IgD-negative memory B cell (primary cell): Measurements from ENCODE around the gene ALG14. TPM values are rescaled to one million over a fixed set of nuclear protein-coding genes. Genes with fewer than 3 reads are reported as not detected.

ENCODE experiments used
- H3K27ac Mint-ChIP-seq, 3 donors: one replicate each; pipeline ENCODE4 v1.8.0; 2020 to 2022; ENCODE audit warnings: mild to moderate bottlenecking in 3 of 3, mixed read lengths in 3 of 3, moderate library complexity in 1 of 3
- H3K27me3 Mint-ChIP-seq: one replicate; pipeline ENCODE4 v1.8.0; 2021; ENCODE audit warnings: mixed read lengths
- H3K36me3 Mint-ChIP-seq: one replicate; pipeline ENCODE4 v1.8.0; 2020; ENCODE audit warnings: mild to moderate bottlenecking, mixed read lengths
- H3K4me1 Mint-ChIP-seq, 3 donors: one replicate each; pipeline ENCODE4 v1.8.0; 2020 to 2022; ENCODE audit warnings: mixed read lengths in 3 of 3, mild to moderate bottlenecking in 1 of 3
- H3K4me3 Mint-ChIP-seq, 4 donors: one replicate each; pipeline ENCODE4 v1.8.0; 2020 to 2022; ENCODE audit warnings: mild to moderate bottlenecking in 4 of 4, mixed read lengths in 4 of 4, moderate library complexity in 3 of 4
- H3K9me3 Mint-ChIP-seq, 3 donors: one replicate each; pipeline ENCODE4 v1.8.0; 2020 to 2021; ENCODE audit warnings: mixed read lengths in 3 of 3, mild to moderate bottlenecking in 1 of 3
- polyA plus RNA-seq: library from polyadenylated mRNA; unstranded; fragments of 300-500 nt; fragmentation: Illumina TruSeq; gene quantifications from one replicate; pipeline ENCODE4 v1.2.3, GENCODE V29; 2021

The ALG14 gene
- polyA plus RNA-seq, 1 donor from 2014 or later = 3.5 TPM

GRCh38 chr1:94980582-94981574, 91.9 kb downstream of the ALG14 start:
- Mint-ChIP-seq H3K27me3 (no peaks in the 10 kb centered on the region), H3K9me3 (no peaks in the 10 kb centered on the region), H3K4me3 (peak overlapping the region in 1 of 4 donors; percentile 17), H3K27ac (peak overlapping the region in 2 of 3 donors; percentile 6 to 16), H3K36me3 (peaks cover 1% of the 10 kb centered on the region), H3K4me1 (peaks cover 11 to 22% (median 22%) of the 10 kb centered on the region in 3 donors)

DNA sequence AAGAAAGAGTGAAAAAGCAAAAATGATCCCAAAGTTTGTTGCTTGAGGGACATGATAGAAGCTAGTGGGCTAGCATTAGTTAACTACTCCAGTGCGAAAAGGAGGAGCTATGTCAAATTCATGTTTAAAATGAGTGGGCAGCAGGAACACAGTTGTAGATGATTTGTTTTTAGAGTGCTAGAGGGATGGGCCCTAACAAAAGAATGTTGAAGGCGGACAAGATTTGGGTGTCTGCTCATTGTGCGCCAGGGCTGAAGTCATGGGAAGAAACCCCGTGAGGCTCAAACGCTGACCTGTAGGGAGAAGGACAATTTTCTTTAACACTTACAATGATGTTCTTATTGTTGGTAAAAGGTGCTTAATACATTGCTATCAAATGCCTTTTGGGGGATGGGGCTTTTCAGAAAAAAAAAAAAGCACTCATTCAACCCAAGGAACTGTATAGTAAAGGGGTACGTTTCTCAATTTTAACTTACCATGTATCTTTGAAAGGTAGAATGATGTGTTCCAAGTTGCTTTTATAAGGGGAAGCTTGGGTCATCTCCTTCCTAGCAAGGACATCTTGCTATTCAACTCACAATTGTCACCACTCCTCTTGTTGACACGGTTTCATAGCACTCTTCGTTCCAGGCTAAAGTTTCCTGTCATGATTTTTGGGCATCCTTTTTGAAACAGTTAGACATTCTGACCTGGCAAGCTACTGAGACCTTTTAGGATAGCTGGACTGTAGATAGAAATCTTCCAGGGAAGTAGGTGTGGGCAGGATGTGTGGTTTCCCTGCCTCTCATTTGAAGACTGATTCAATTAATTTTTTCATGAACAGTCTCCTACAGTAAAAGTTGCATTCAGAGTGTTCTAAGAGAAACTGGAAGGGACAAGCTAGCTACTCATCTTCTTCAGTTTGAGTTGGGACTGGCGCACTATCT, 92.8 kb downstream of the ALG14 start:
- H3K36me3 Mint-ChIP-seq = peaks cover 1% of the 10 kb centered on the region
- no peaks in the 10 kb centered on the region for H3K9me3 Mint-ChIP-seq

DNA sequence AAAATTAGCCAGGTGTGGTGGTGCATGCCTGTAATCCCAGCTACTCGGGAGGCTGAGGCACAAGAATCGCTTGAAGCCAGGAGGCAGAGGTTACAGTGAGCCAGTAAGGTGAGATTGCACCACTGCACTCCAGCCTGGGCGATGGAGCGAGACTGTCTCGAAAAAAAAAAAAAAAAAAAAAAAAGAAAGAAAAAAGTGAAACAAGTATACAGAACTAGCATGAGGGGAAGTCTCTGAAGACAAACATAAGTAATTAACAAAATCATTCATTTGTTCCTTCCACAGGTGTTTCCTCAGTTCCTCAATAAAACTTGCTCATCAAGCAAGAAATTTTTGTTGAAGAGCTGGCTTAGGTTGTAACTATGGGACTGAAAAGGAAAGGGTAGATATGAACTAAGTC, 93.6 kb downstream of the ALG14 start:
- Mint-ChIP-seq H3K4me1 (peaks cover 11 to 22% (median 22%) of the 10 kb centered on the region in 3 donors), H3K27me3 (no peaks in the 10 kb centered on the region), H3K9me3 (no peaks in the 10 kb centered on the region), H3K36me3 (peaks cover 3% of the 10 kb centered on the region), H3K4me3 (peak overlapping the region in 1 of 4 donors; percentile 43), H3K27ac (peak overlapping the region in 1 of 3 donors; percentile 6)

More for the DNA sequence above, 92.8 kb downstream of the ALG14 start:
- no peaks in the 10 kb centered on the region for H3K27me3 Mint-ChIP-seq
- H3K4me3 Mint-ChIP-seq = peak overlapping the region in 1 of 4 donors; percentile 43
- peak overlapping the region in 1 of 3 donors; percentile 6 for H3K27ac Mint-ChIP-seq
- peaks cover 11 to 22% (median 22%) of the 10 kb centered on the region in 3 donors for H3K4me1 Mint-ChIP-seq

DNA sequence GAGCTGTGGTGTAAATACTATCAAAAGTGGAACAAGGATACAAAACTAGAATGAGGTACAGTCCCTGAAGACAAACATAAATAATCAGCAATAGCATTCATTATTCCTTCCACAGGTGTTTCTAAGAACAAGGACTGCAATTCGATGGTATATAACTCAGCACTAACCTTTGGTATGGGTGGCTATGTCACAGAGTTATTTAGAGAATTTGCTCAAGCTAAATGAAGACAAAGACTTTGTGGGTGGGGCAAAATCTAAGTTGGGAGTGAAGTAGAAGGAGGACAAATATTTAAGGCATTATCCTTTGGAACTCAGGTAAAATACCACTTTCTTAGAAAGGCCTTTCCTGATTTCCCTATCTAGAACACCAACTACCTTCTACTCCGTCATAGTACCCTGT, 94.3 kb downstream of the ALG14 start:
- Mint-ChIP-seq H3K27me3 (no peaks in the 10 kb centered on the region), H3K27ac (no peak overlapping the region), H3K4me1 (peaks cover 11 to 21% (median 21%) of the 10 kb centered on the region in 3 donors), H3K36me3 (peaks cover 3% of the 10 kb centered on the region), H3K4me3 (no peak overlapping the region), H3K9me3 (no peaks in the 10 kb centered on the region)

GRCh38 chr1:94976971-94977548, 95.7 kb downstream of the ALG14 start:
- H3K4me3 Mint-ChIP-seq = no peak overlapping the region
- no peaks in the 10 kb centered on the region for H3K9me3 Mint-ChIP-seq
- H3K27me3 Mint-ChIP-seq = no peaks in the 10 kb centered on the region
- H3K27ac Mint-ChIP-seq = no peak overlapping the region
- H3K36me3 Mint-ChIP-seq = peaks cover 2% of the 10 kb centered on the region
- H3K4me1 Mint-ChIP-seq = peaks cover 11 to 15% (median 15%) of the 10 kb centered on the region in 3 donors

DNA sequence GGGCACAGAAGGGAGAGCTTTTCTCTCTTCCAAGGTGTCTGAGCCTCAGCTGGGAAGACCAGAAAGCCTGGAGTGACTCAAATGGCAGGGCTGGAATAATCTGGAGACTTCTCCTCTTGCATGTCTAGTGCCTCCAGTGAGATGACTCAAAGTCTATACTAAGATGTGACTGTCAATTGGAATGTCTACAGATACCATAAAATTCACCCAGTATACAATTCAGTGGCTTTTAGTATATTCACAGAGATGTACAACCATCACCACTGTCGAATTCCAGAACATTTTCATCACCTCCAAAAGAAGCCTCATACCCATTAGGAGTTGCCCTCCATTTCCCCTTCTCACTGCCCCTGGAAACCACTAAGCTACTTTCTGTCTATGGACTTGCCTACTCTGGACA, 97.9 kb downstream of the ALG14 start:
- Mint-ChIP-seq H3K9me3 (no peaks in the 10 kb centered on the region), H3K36me3 (peaks cover 2% of the 10 kb centered on the region), H3K27me3 (no peaks in the 10 kb centered on the region), H3K4me3 (no peak overlapping the region), H3K27ac (no peak overlapping the region), H3K4me1 (peaks cover 7 to 8% (median 7%) of the 10 kb centered on the region in 3 donors)

- no peak overlapping the region for H3K4me3 Mint-ChIP-seq
- H3K4me1 Mint-ChIP-seq = peaks cover under 1 to 4% (median 2%) of the 10 kb centered on the region in 3 donors
- no peaks in the 10 kb centered on the region for H3K9me3 Mint-ChIP-seq
- no peak overlapping the region for H3K27ac Mint-ChIP-seq
- peaks cover 2% of the 10 kb centered on the region for H3K36me3 Mint-ChIP-seq
- H3K27me3 Mint-ChIP-seq = no peaks in the 10 kb centered on the region
Measured at GRCh38 chr1:94974241-94974640, 98.5 kb downstream of the ALG14 start.

DNA sequence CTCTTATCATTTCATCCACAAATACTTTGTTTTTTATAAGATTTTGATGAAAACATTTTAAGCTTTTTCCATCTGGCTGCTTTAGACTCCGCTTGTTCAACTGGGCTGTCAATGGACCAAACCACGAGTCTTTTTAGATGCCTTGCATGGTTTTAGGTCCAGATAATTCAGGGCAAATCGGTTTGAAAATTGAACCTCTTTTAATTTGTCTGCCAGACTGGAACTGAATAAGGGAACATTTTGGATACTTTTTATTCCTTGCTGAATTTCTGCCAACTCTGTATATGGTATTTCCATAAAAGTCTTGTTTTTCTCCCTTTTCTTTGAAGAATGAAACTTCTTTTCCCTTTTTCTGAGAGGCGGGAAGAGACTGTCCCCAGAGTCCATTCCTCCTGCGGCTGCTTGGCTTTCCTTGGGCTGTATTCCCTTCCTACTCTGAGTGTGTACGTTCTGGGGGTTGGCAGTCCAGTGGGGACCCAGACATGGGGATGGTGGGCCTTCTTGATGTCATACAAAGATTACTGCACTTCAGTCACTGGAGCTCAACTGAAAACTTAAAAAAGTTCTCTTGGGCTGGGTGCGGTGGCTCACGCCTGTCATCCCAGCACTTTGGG, 99.3 kb downstream of the ALG14 start:
- H3K9me3 Mint-ChIP-seq = no peaks in the 10 kb centered on the region
- no peak overlapping the region for H3K27ac Mint-ChIP-seq
- no peaks in the 10 kb centered on the region for H3K27me3 Mint-ChIP-seq
- peaks cover 2% of the 10 kb centered on the region for H3K36me3 Mint-ChIP-seq
- H3K4me3 Mint-ChIP-seq = no peak overlapping the region
- no peaks in the 10 kb centered on the region for H3K4me1 Mint-ChIP-seq

GRCh38 chr1:94971491-94971924, 101.2 kb downstream of the ALG14 start:
- no peak overlapping the region for H3K4me3 Mint-ChIP-seq
- H3K9me3 Mint-ChIP-seq = no peaks in the 10 kb centered on the region
- peaks cover 3% of the 10 kb centered on the region for H3K36me3 Mint-ChIP-seq
- peaks cover 0 to 4% (median 0%) of the 10 kb centered on the region in 3 donors for H3K4me1 Mint-ChIP-seq
- no peaks in the 10 kb centered on the region for H3K27me3 Mint-ChIP-seq
- no peak overlapping the region for H3K27ac Mint-ChIP-seq

- peaks cover 0 to 4% (median 0%) of the 10 kb centered on the region in 3 donors for H3K4me1 Mint-ChIP-seq
- H3K4me3 Mint-ChIP-seq = no peak overlapping the region
- H3K27ac Mint-ChIP-seq = no peak overlapping the region
- no peaks in the 10 kb centered on the region for H3K9me3 Mint-ChIP-seq
- H3K27me3 Mint-ChIP-seq = no peaks in the 10 kb centered on the region
- peaks cover 3% of the 10 kb centered on the region for H3K36me3 Mint-ChIP-seq
Measured at GRCh38 chr1:94970783-94971182, 102.0 kb downstream of the ALG14 start.

GRCh38 chr1:94969137-94969536, 103.6 kb downstream of the ALG14 start:
- Mint-ChIP-seq H3K4me3 (no peak overlapping the region), H3K9me3 (no peaks in the 10 kb centered on the region), H3K27me3 (no peaks in the 10 kb centered on the region), H3K36me3 (peaks cover 2% of the 10 kb centered on the region), H3K4me1 (peaks cover 0 to 4% (median 0%) of the 10 kb centered on the region in 3 donors), H3K27ac (no peak overlapping the region)

- Mint-ChIP-seq H3K27ac (no peak overlapping the region), H3K4me1 (peaks cover 10 to 17% (median 17%) of the 10 kb centered on the region in 3 donors), H3K4me3 (no peak overlapping the region), H3K36me3 (peaks cover 2% of the 10 kb centered on the region), H3K9me3 (no peaks in the 10 kb centered on the region), H3K27me3 (no peaks in the 10 kb centered on the region)
Measured at GRCh38 chr1:94966033-94966432, 106.7 kb downstream of the ALG14 start.

DNA sequence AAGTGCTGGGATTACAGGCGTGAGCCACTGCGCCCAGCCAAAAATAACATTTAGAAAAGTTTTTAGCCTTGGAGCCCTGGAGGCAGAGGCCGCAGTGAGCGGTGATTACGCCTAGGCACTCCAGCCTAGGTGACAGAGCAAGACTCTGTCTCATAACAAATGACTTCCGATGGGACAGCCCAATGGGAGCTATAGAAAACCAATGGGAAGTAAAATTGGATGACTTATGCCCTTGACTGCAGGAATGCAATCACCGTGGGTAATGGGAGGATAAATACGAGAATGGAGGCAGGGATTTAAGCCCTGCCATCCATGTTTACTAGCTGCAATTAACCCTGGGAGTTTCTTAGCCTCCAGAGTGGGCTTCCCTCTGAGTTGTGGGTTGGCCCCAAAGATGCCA, 108.9 kb downstream of the ALG14 start:
- no peak overlapping the region for H3K27ac Mint-ChIP-seq

More for the DNA sequence above, 108.9 kb downstream of the ALG14 start:
- H3K4me1 Mint-ChIP-seq = peaks cover 10 to 18% (median 17%) of the 10 kb centered on the region in 3 donors
- peaks cover 2% of the 10 kb centered on the region for H3K36me3 Mint-ChIP-seq
- peak overlapping the region in 2 of 4 donors; percentile 23 to 76 for H3K4me3 Mint-ChIP-seq
- H3K9me3 Mint-ChIP-seq = no peaks in the 10 kb centered on the region
- no peaks in the 10 kb centered on the region for H3K27me3 Mint-ChIP-seq
